ENCODE results near the gene CACTIN. TPM values are rescaled to one million over a fixed set of nuclear protein-coding genes. Genes with fewer than 3 reads are reported as not detected.
"Not testable (repeated sequence)": the region's sequence is repeated elsewhere in the genome, so short reads cannot be mapped to it uniquely, and the experiment has no call there.

The CACTIN gene
- total and polyA plus RNA-seq, 2 of the 8 experiments (the other 6 are each of a cell fraction or from before 2014, with no cell fraction given), result 25.8 to 29.9 TPM

DNA sequence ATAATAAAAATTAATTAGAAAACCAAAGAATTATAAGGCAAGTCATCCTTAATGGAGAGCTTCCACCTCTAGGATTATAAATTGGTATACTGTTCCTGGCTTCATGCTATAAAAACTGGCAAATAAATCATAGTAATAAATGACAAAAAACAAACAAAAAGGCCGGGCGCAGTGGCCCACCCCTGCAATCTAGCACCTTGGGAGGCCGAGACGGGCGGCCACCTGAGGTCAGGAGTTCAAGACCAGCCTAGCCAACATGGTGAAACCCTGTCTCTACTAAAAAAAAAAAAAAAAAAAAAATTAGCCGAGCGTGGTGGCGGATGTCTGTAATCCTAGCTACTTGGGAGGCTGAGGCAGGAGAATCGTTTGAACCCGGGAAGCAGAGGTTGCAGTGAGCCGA, 56.5 kb downstream of the CACTIN start:
- H3K9ac ChIP-seq (replicated peaks in 1 of 4; ENCODE audit: extremely low read depth in 1 of 4, low read depth in 3 of 4, low read length in 3 of 4); H3K23me2 ChIP-seq (ENCODE audit: low read depth, low read length); H2BK20ac ChIP-seq (ENCODE audit: low read length); H3K4me1 ChIP-seq (replicated peaks in 1 of 4; ENCODE audit: control insufficient read depth in 3 of 4, insufficient read depth in 4 of 4, low read length in 3 of 4); H2AK5ac ChIP-seq (ENCODE audit: low read depth, low read length); H3K79me1 ChIP-seq (ENCODE audit: low read depth, low read length); H4K20me1 ChIP-seq (replicated peaks in 1 of 2; ENCODE audit: control insufficient read depth in 1 of 2, insufficient read depth in 2 of 2, low read length in 2 of 2); H2BK5ac ChIP-seq (ENCODE audit: low read depth, low read length); H3K27ac ChIP-seq (ENCODE audit: low read depth, low read length); H2AFZ ChIP-seq (ENCODE audit: low read length); H3K18ac ChIP-seq (ENCODE audit: extremely low read depth, low read length); H4K91ac ChIP-seq (replicated peaks; ENCODE audit: insufficient read length, low read length); H2BK120ac ChIP-seq (replicated peaks; ENCODE audit: low read depth, low read length); H3K4me2 ChIP-seq (ENCODE audit: insufficient read depth in 1 of 2, low read depth in 2 of 2, low read length in 2 of 2); H3K56ac ChIP-seq (replicated peaks; ENCODE audit: insufficient read length, low read depth, low read length); H3K4me3 ChIP-seq (ENCODE audit: extremely low read depth in 1 of 4, insufficient read depth in 2 of 4, low read depth in 3 of 4, low read length in 4 of 4); H3K79me2 ChIP-seq (ENCODE audit: control insufficient read depth in 1 of 2, insufficient read depth in 2 of 2, low read length in 2 of 2); H2BK15ac ChIP-seq (ENCODE audit: low read length); DNase-seq (ENCODE audit: low read depth in 1 of 2, low spot score in 2 of 2); H4K8ac ChIP-seq (ENCODE audit: extremely low read depth, insufficient read depth, low read length); H3K27me3 ChIP-seq (replicated peaks in 1 of 4; ENCODE audit: control insufficient read depth in 3 of 4, extremely low read depth in 1 of 4, insufficient read depth in 3 of 4, low read length in 3 of 4); H2BK12ac ChIP-seq (ENCODE audit: low read depth, low read length); H3K14ac ChIP-seq (ENCODE audit: insufficient read length); H3K36me3 ChIP-seq (ENCODE audit: control insufficient read depth in 2 of 4, insufficient read depth in 4 of 4, low read length in 3 of 4); H3K9me3 ChIP-seq (ENCODE audit: insufficient read depth in 2 of 2, low read depth in 1 of 2, low read length in 1 of 2); H4K5ac ChIP-seq (ENCODE audit: insufficient read length, low read depth, low read length); H3K4ac ChIP-seq (replicated peaks; ENCODE audit: insufficient read length, low read depth, low read length); POLR2A ChIA-PET (ENCODE audit: partially characterized antibody); H3K23ac ChIP-seq (ENCODE audit: insufficient read length); FAIRE-seq: not testable (repeated sequence)
- 93% methylated on average over 6 of the region's 11 CpGs; no CpG with 5 or more reads in 1 of the 2 experiments for WGBS, 2 experiments (ENCODE audit: extremely low coverage in 1 of 2, insufficient coverage in 1 of 2, insufficient read length in 1 of 2, insufficient replicate concordance in 2 of 2, low coverage in 1 of 2, low lambda C conversion rate in 2 of 2, missing lambda C conversion rate in 1 of 2)
- CTCF ChIA-PET (ENCODE audit: partially characterized antibody), result interaction anchor here (0.6 to 1.5 kb wide), 4 partner anchors 11 to 31 kb away, joined by 3 to 4 read pairs (median 3); partner anchors contain the start of gene TEKTIP1
